H7 (cell line): ENCODE results near the gene TXN2. TPM values are rescaled to one million over a fixed set of nuclear protein-coding genes. Genes with fewer than 3 reads are reported as not detected.
"Not testable (repeated sequence)": the region's sequence is repeated elsewhere in the genome, so short reads cannot be mapped to it uniquely, and the experiment has no call there.

Experiments
- DNase-seq: peaks from one replicate; pipeline ENCODE4 v3.0.0; 2012
- H3K27me3 ChIP-seq: 2 replicates; pipeline ENCODE4 v1.6.0; 2011; ENCODE audit warnings: mild to moderate bottlenecking, low read length; ENCODE audit not compliant: control insufficient read depth, insufficient read depth
- H3K36me3 ChIP-seq: replicated peaks from 2 replicates; pipeline ENCODE4 v1.5.1; 2011; ENCODE audit warnings: low read length; ENCODE audit not compliant: control insufficient read depth, insufficient read depth
- H3K4me3 ChIP-seq: 2 replicates; pipeline ENCODE4 v1.5.1; 2011; ENCODE audit warnings: low read depth, mild to moderate bottlenecking, control low read depth, low read length, moderate library complexity; ENCODE audit not compliant: insufficient read depth
- total RNA-seq: library from RNA; depleted of rRNA; stranded (reverse); fragments of >200 nt; shearing (Covaris generic); gene quantifications from 2 replicates; pipeline ENCODE4 v1.2.3, GENCODE V29; 2014

The TXN2 gene
- total RNA-seq, 1 experiment from 2014 or later: 29.8 TPM

GRCh38 chr22:36455571-36456463 lies 25.6 kb downstream of the TXN2 start:
- Histone ChIP-seq H3K36me3 (no peaks in the 10 kb centered on the region), H3K4me3 (peak overlapping the region; percentile 38), H3K27me3 (peaks cover 1% of the 10 kb centered on the region; the same call in 1 of the 2 replicates)
- DNase-seq: no peak

GRCh38 chr22:36454916-36455570 lies 26.4 kb downstream of the TXN2 start:
- H3K36me3 ChIP-seq: no peaks in the 10 kb centered on the region
- DNase-seq: peak; percentile 100
- no peaks in the 10 kb centered on the region for H3K27me3 ChIP-seq
- H3K4me3 ChIP-seq: peak overlapping the region; percentile 54

GRCh38 chr22:36453855-36454378 lies 27.5 kb downstream of the TXN2 start:
- DNase-seq: no peak
- no peak overlapping the region for H3K4me3 ChIP-seq

GRCh38 chr22:36452978-36453607 lies 28.3 kb downstream of the TXN2 start:
- DNase-seq, H3K27me3 ChIP-seq, H3K36me3 ChIP-seq: not testable (repeated sequence)

More at GRCh38 chr22:36453855-36454378, 27.5 kb downstream of the TXN2 start:
- H3K27me3 ChIP-seq: no peaks in the 10 kb centered on the region; the same call in 1 of the 2 replicates
- no peaks in the 10 kb centered on the region for H3K36me3 ChIP-seq

GRCh38 chr22:36452250-36452977 lies 29.0 kb downstream of the TXN2 start:
- no peaks in the 10 kb centered on the region; the same call in 1 of the 2 replicates for H3K27me3 ChIP-seq
- peak; percentile 55 for DNase-seq
- no peak overlapping the region for H3K4me3 ChIP-seq
- no peaks in the 10 kb centered on the region for H3K36me3 ChIP-seq

More at GRCh38 chr22:36452978-36453607, 28.3 kb downstream of the TXN2 start:
- H3K4me3 ChIP-seq: not testable (repeated sequence)

GRCh38 chr22:36450923-36451322 lies 30.5 kb downstream of the TXN2 start:
- not testable (repeated sequence) for H3K27me3 ChIP-seq

GRCh38 chr22:36449596-36450175 lies 31.8 kb downstream of the TXN2 start:
- Histone ChIP-seq H3K4me3 (no peak overlapping the region), H3K27me3 (no peaks in the 10 kb centered on the region; the same call in 1 of the 2 replicates), H3K36me3 (no peaks in the 10 kb centered on the region)
- no peak for DNase-seq

More at GRCh38 chr22:36450923-36451322, 30.5 kb downstream of the TXN2 start:
- not testable (repeated sequence) for H3K36me3 ChIP-seq, DNase-seq, H3K4me3 ChIP-seq

GRCh38 chr22:36447632-36448031 lies 33.8 kb downstream of the TXN2 start:
- Histone ChIP-seq H3K27me3 (no peaks in the 10 kb centered on the region; the same call in 1 of the 2 replicates), H3K36me3 (no peaks in the 10 kb centered on the region), H3K4me3 (no peak overlapping the region)
- no peak for DNase-seq

- Histone ChIP-seq H3K27me3 (no peaks in the 10 kb centered on the region; the same call in 1 of the 2 replicates), H3K36me3 (no peaks in the 10 kb centered on the region), H3K4me3 (no peak overlapping the region)
- DNase-seq: no peak
These were observed 36.2 kb downstream of the TXN2 start for GRCh38 chr22:36445158-36445668.

- no peak overlapping the region for H3K4me3 ChIP-seq
- H3K27me3 ChIP-seq: no peaks in the 10 kb centered on the region
- no peak for DNase-seq
- H3K36me3 ChIP-seq: no peaks in the 10 kb centered on the region
These were observed 38.2 kb downstream of the TXN2 start for GRCh38 chr22:36443198-36443770.

- peak; percentile 28 for DNase-seq
- Histone ChIP-seq H3K27me3 (no peaks in the 10 kb centered on the region), H3K36me3 (no peaks in the 10 kb centered on the region), H3K4me3 (no peak overlapping the region)
These were observed 38.8 kb downstream of the TXN2 start for GRCh38 chr22:36442506-36443197.

- no peak for DNase-seq
- no peaks in the 10 kb centered on the region for H3K36me3 ChIP-seq
- H3K4me3 ChIP-seq: no peak overlapping the region
- no peaks in the 10 kb centered on the region for H3K27me3 ChIP-seq
These were observed 40.9 kb downstream of the TXN2 start for GRCh38 chr22:36440429-36441002.
